Left hindlimb (tissue), 1 donor: ENCODE results near the gene HOXB1.
A peak's percentile ranks its signal among the peaks of the same experiment; 100 is the strongest.

ENCODE experiments used
- DNase-seq: peaks from one replicate; pipeline ENCODE4 v3.0.0-alpha.2; 2018

The HOXB1 gene

GRCh38 chr17:48553826-48554225 lies 23.0 kb upstream of the HOXB1 start:
- DNase-seq = no peak

- no peak for DNase-seq
Measured at GRCh38 chr17:48553190-48553547, 22.4 kb upstream of the HOXB1 start.

GRCh38 chr17:48552466-48553189 lies 21.8 kb upstream of the HOXB1 start:
- no peak for DNase-seq

- no peak for DNase-seq
Measured at GRCh38 chr17:48551596-48552465, 21.0 kb upstream of the HOXB1 start.

- DNase-seq = no peak
Measured at GRCh38 chr17:48551214-48551555, 20.4 kb upstream of the HOXB1 start.

GRCh38 chr17:48550502-48551213 lies 19.8 kb upstream of the HOXB1 start:
- no peak for DNase-seq

- DNase-seq = no peak
Measured at GRCh38 chr17:48549914-48550501, 19.2 kb upstream of the HOXB1 start.

- no peak for DNase-seq
Measured at GRCh38 chr17:48549281-48549630, 18.4 kb upstream of the HOXB1 start.

- DNase-seq = no peak
Measured at GRCh38 chr17:48548523-48549280, 17.9 kb upstream of the HOXB1 start.

- no peak for DNase-seq
Measured at GRCh38 chr17:48547808-48548522, 17.2 kb upstream of the HOXB1 start.

GRCh38 chr17:48546924-48547807 lies 16.4 kb upstream of the HOXB1 start:
- DNase-seq = no peak

GRCh38 chr17:48546137-48546923 lies 15.5 kb upstream of the HOXB1 start:
- no peak for DNase-seq

GRCh38 chr17:48545539-48545938 lies 14.7 kb upstream of the HOXB1 start:
- no peak for DNase-seq

GRCh38 chr17:48545022-48545375 lies 14.2 kb upstream of the HOXB1 start, which contains the start of gene HOXB2:
TSS of gene HOXB2 (minus strand) at chr17:48545109. CDS start at chr17:48544911, 198 bp downstream.
- no peak for DNase-seq

- peak; percentile 84 for DNase-seq
Measured at GRCh38 chr17:48544349-48545021, 13.7 kb upstream of the HOXB1 start.

GRCh38 chr17:48543854-48544348 lies 13.1 kb upstream of the HOXB1 start:
- DNase-seq = no peak

GRCh38 chr17:48543107-48543853 lies 12.5 kb upstream of the HOXB1 start:
- peak; percentile 70 for DNase-seq

- DNase-seq = no peak
Measured at GRCh38 chr17:48542698-48543106, 11.9 kb upstream of the HOXB1 start.
